ENCODE results near the gene TMEM212. TPM values are rescaled to one million over a fixed set of nuclear protein-coding genes. Genes with fewer than 3 reads are reported as not detected.

Gene TMEM212
- total and polyA plus RNA-seq, 9 of the 15 experiments (the other 6 are each of a cell fraction or from before 2014, with no cell fraction given) = not detected

GRCh38 chr3:171860830-171861535, 17.8 kb downstream of the TMEM212 start (continued):
- no peak for TF ChIP-seq PRDM10 (IDR thresholded peaks at IDR 0.05; ENCODE audit: partially characterized antibody)
- TF ChIP-seq NONO (IDR thresholded peaks at IDR 0.05; ENCODE audit: low read depth in 2 of 2, low read length in 1 of 2) = no peak
- TF ChIP-seq ZNF354B (CRISPR knock-in tag; IDR thresholded peaks at IDR 0.05) = no peak
- no peak for TF ChIP-seq NCOA6 (IDR thresholded peaks at IDR 0.05)
- TF ChIP-seq ARID3A (IDR thresholded peaks at IDR 0.05; ENCODE audit: borderline replicate concordance, low read depth, low read length) = no peak
